Measurements from ENCODE around the gene NUTF2.
A peak's percentile ranks its signal among the peaks of the same experiment; 100 is the strongest.

Gene NUTF2

DNA sequence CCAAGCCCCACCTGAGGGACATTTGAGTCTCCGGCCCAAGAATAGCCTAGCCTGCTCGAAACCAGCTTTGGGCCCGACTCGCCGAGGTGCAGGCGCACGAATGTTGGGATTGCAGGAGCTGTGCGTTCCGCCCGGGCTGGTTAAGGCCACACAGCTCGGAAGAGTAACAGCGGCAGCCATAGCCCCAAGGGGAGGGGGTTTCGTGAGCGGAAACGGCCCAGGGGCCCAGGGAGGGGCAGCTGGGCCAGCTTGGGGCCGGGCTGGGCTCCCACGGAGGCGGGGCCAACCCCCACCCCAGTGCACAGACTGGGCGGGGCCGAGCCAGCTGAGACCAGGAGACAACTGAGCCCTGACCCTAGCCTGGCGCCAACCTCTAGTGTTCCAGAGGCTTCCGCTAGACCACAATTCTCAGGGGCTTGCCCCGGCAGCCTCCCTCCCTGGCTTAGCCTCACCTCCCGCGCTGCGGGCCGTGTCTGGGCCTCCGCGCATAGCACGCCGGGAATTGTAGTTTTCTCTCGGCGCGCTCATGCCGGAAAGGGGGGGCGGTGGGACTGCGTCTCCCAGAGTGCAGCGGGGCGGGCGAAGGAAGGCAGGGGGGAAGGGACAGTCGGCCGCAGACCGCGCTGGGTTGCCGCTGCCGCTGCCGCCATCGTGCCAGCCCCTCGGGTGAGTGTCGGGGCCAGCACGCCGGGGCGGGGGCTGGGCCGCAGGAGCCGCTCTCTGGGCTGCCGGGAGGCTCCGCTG is at the start of gene NUTF2:
Gene NUTF2, plus strand, starts transcription at position 614 of the 744 bp plus-strand sequence. CDS start 18,198 bp downstream, outside the sequence.
- no peaks in the 10 kb centered on the region for H3K9me3 Mint-ChIP-seq

DNA sequence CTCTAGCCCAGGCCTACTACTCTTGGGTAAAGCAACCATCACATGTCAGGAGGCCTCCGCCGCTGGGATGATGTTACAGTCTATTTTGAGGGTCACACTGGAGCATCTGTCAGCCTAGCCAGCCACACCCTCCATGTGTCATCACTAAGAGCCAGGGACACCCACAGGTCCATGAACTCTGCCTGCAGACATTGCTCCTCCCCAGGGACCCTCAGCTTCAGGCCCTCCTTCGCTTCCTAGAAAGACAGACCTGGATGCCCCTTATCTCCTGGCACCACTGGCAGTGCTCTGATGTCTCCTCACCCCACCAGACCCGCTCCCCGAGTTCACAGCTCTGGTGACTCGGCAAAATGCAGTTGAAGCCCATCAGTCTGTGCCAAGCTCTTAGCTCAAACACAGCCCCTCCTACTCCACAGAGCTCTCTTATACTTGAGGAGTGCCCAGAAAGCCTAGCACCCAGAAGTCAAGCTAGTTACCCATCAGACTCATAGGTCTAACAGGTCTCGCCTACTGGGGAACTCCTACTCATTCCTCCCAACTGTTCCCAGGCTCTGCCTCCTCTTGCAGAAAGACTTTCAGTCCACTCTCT is 46.3 kb upstream of the NUTF2 start:
- Mint-ChIP-seq H3K36me3 (ENCODE audit: low read depth) (peaks cover 53% of the 10 kb centered on the region), H3K4me1 (ENCODE audit: low read depth) (peaks cover 51% of the 10 kb centered on the region), H3K9me3 (no peaks in the 10 kb centered on the region), H3K4me3 (no peak overlapping the region), H3K27me3 (ENCODE audit: low read depth) (no peaks in the 10 kb centered on the region), H3K27ac (peak overlapping the region; percentile 49)

More for the DNA sequence above, at the start of gene NUTF2:
- Mint-ChIP-seq H3K4me1 (ENCODE audit: low read depth) (peaks cover 40% of the 10 kb centered on the region), H3K27me3 (ENCODE audit: low read depth) (no peaks in the 10 kb centered on the region), H3K4me3 (peak within 1 kb of the TSS; percentile 94), H3K27ac (peak within 1 kb of the TSS; percentile 95), H3K36me3 (ENCODE audit: low read depth) (peaks cover 6% of the 10 kb centered on the region)

DNA sequence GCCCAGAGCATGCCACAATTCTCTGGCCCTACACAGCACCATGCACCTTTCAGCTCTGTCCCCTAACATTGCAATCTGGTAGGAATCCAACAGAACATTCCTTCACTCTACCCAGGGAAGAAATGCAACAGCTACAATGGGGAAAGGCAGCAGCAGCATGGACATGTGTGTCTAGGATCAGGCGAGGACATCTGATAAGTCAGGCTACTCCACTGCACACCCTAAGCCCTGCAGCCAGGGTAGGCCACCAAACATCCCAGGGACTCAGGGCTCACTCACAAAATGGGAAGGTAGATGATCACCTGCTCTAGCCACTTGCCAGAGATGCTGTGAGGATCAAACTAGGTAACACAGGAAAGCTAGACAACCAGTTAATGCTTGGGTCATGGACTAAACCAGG is 45.5 kb upstream of the NUTF2 start:
- Mint-ChIP-seq H3K9me3 (no peaks in the 10 kb centered on the region), H3K4me3 (peak overlapping the region; percentile 29), H3K27me3 (ENCODE audit: low read depth) (no peaks in the 10 kb centered on the region), H3K36me3 (ENCODE audit: low read depth) (peaks cover 53% of the 10 kb centered on the region), H3K27ac (peak overlapping the region; percentile 79), H3K4me1 (ENCODE audit: low read depth) (peaks cover 53% of the 10 kb centered on the region)

DNA sequence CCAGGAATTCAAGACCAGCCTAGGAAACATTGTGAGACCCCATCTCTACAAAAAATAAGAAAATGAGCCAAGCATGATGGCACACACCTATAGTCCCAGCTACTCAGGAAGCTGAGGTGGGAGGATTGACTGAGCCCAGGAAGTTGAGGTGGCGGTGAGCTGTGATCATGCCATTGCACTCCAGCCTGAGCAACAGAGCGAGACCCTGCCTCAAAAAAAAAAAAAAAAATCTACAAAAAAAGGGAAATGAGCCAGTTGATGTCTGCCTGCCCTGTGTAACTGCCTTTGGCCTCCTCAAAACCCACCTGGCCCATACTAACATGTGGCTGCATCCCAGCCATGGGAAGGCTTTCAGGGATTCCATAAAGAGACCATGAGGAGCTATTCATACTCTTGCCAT is 44.9 kb upstream of the NUTF2 start:
- Mint-ChIP-seq H3K9me3 (no peaks in the 10 kb centered on the region), H3K4me3 (peak overlapping the region; percentile 29), H3K4me1 (ENCODE audit: low read depth) (peaks cover 53% of the 10 kb centered on the region), H3K27ac (peak overlapping the region; percentile 79), H3K36me3 (ENCODE audit: low read depth) (peaks cover 53% of the 10 kb centered on the region), H3K27me3 (ENCODE audit: low read depth) (no peaks in the 10 kb centered on the region)

DNA sequence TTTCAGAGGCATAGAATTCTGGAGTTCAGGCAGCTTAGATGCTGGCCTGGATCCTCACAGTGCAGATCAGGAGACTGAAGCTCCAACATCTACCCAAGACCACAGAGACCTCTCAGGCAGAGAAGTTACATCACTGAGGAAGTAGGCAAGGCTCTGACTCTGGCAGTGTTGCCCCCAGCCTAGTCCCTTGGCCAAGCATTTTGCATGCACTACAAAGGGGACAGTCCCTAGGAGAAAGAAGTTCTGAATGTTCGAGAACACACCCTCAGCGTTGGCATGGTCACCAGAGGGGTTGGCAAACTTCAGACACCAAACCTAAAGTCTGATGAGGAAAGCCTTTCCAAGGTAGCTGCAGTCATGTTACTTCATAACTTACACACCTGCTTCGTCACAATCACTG is 42.8 kb upstream of the NUTF2 start:
- peak overlapping the region; percentile 84 for H3K27ac Mint-ChIP-seq
- no peaks in the 10 kb centered on the region for H3K27me3 Mint-ChIP-seq (ENCODE audit: low read depth)
- peak overlapping the region; percentile 48 for H3K4me3 Mint-ChIP-seq
- no peaks in the 10 kb centered on the region for H3K9me3 Mint-ChIP-seq
- peaks cover 51% of the 10 kb centered on the region for H3K4me1 Mint-ChIP-seq (ENCODE audit: low read depth)
- H3K36me3 Mint-ChIP-seq (ENCODE audit: low read depth), result peaks cover 43% of the 10 kb centered on the region

DNA sequence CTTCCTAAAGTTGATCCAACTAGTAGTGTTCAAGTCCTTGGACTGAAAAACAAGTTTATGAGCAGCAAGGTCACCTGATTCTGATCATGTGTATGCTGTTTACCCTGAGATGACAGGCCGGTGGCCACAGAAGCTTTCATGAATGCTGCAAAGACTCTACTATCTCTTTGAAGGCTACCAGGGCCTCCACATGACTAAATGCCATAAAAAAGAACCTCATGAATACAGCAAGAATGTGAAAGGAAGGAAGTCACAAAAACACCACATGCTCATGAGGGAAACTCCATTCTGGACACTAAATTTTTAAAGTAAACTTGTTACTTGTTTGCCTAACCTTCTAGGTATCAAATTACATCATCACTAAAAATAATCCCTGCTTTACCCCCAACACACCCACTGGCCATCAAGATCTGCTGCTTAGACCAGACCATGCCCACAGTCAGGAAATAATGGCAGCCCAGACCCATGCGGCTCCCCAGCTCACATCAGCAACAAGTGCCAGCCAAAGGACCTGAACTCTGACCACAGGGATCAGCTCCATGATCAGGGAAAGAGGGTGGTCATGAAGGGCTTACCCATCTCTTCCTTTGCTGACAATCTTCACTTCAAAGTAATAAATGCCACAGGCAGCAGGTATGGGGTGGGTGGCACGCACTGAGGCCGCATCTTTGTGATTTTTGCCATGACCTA is 41.7 kb upstream of the NUTF2 start:
- peaks cover 43% of the 10 kb centered on the region for H3K36me3 Mint-ChIP-seq (ENCODE audit: low read depth)
- peak overlapping the region; percentile 84 for H3K27ac Mint-ChIP-seq
- peaks cover 46% of the 10 kb centered on the region for H3K4me1 Mint-ChIP-seq (ENCODE audit: low read depth)
- H3K4me3 Mint-ChIP-seq, result peak overlapping the region; percentile 88
- no peaks in the 10 kb centered on the region for H3K27me3 Mint-ChIP-seq (ENCODE audit: low read depth)
- H3K9me3 Mint-ChIP-seq, result no peaks in the 10 kb centered on the region

DNA sequence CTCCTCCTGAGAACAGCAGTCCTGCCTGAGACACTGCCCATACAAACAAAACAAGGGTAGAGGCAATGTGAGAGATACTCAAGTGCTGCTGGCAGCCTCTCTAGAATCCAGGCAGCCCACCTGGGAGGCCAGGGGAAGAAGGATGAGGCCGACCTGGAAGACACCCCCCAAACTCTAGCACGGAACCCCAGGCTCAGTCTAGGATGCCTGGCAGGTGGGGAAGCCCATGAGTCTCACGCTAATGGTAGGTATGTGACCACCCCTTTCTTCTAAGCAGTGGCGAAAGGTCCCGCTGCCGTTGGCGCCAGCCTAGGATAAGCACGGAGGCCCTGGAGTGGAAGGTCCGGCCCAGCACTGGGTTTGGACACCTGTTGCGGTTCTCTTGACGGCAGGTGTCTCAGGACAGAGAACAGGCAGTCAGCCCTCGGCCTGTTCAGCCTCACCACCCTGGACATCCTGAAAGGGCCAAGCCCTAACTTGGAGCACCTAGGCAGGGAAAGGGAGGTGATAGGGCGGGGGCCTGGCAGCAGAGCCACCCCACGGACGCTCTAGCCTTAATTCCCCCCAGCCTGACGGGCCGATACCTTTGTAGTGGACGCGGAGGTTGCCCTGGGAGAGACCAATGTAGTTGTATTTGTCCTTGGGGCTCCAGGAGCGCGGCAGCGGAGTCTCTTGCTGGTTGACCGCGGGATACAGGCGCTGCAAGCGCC is 40.9 kb upstream of the NUTF2 start:
- Mint-ChIP-seq H3K4me3 (peak overlapping the region; percentile 88), H3K9me3 (no peaks in the 10 kb centered on the region), H3K27ac (peak overlapping the region; percentile 84), H3K4me1 (ENCODE audit: low read depth) (peaks cover 39% of the 10 kb centered on the region), H3K36me3 (ENCODE audit: low read depth) (peaks cover 36% of the 10 kb centered on the region), H3K27me3 (ENCODE audit: low read depth) (no peaks in the 10 kb centered on the region)

DNA sequence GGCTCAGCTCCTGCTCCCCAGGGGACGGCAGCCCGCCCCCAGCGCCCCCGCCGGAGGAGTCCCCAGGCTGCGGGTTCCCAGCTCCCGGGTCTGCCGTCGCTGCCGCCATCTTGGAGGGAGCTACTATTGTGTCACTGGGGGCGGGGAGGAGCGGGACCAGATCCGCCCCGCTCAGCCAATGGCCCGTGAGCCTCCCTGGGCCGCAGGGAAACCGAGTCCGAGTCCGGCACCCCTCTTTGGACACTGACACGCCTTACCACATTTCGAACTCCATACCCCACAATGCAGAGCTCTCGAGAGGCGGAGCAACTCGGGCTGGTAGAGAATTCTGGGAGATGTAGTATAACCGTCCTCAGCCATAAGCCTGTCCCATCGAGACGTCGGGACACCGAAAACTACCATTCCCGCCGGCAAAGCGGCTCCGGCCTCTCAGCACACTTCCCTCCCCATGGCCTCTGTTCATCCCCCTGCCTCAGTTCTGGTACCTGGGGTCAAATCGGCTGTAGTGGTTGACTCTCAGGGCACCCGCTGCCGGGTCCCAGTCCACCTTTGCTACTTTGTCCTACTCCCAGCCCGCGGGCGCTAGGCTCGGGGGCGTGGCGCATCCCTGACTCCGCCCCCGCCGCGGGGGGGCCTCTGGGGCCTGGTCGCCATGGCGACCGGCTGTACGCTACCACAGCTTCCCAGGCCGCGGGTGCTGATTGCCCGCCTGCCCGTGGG is 40.1 kb upstream of the NUTF2 start, which contains the start of the genes RANBP10 and TSNAXIP1:
Gene RANBP10, minus strand, starts transcription at position 133 of the 720 bp plus-strand sequence. Its CDS starts 24 bp downstream, at position 109.
Gene TSNAXIP1, plus strand, starts transcription at position 462 of the 720 bp plus-strand sequence. CDS start 261 bp downstream, outside the sequence.
- Mint-ChIP-seq H3K9me3 (no peaks in the 10 kb centered on the region), H3K36me3 (ENCODE audit: low read depth) (peaks cover 31% of the 10 kb centered on the region), H3K4me3 (peak within 1 kb of the TSS; percentile 88), H3K27me3 (ENCODE audit: low read depth) (peaks cover under 1% of the 10 kb centered on the region), H3K27ac (peak within 1 kb of the TSS; percentile 84), H3K4me1 (ENCODE audit: low read depth) (peaks cover 32% of the 10 kb centered on the region)

DNA sequence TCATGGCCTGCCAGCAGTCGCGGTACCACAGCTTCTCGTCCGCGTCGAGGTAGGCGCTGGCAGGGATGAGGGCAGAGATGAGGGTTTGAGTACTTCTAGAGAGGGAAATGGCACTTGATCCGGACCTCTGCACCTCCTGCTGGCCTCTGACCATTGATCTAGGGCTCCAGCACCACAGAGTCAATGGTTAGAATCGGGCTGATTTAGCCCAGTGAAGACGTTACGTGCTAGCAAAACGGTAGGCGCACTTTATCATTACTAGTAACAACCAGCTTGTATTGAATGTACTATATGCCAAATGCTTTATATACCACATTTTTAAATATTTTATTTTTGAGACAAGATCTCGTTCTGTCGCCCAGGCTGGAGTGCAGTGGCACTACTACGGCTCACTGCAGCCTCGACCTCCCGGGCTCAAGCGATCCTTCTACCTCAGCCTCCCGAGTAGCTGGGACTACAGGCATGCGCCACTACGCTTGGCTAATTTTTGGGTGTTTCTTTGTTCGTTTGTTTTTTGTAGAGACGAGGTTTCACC is 39.5 kb upstream of the NUTF2 start:
- Mint-ChIP-seq H3K9me3 (no peaks in the 10 kb centered on the region), H3K36me3 (ENCODE audit: low read depth) (peaks cover 25% of the 10 kb centered on the region), H3K27ac (peak overlapping the region; percentile 84), H3K4me1 (ENCODE audit: low read depth) (peaks cover 26% of the 10 kb centered on the region), H3K27me3 (ENCODE audit: low read depth) (peaks cover 4% of the 10 kb centered on the region), H3K4me3 (peak overlapping the region; percentile 88)

DNA sequence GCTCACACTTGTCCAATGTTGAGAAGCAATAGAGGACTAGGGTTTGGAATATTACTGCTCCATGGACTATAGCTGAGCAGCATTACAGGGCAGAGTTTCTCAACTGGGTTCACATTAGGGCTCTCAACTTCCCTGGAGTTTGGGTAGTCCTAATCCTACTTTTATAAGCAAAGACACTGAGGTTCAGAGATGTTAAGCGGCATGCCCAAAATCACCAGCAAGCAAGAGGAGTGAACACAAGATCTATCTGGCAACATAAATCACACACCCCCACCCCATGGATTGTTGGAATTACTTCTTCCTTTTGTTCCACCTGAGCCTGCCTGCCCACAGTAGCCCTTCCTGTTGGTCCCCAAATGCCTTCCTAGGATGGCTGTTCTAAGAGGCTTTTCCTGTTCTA is 34.8 kb upstream of the NUTF2 start:
- no peak overlapping the region for H3K27ac Mint-ChIP-seq
- H3K36me3 Mint-ChIP-seq (ENCODE audit: low read depth), result no peaks in the 10 kb centered on the region
- no peak overlapping the region for H3K4me3 Mint-ChIP-seq
- H3K27me3 Mint-ChIP-seq (ENCODE audit: low read depth), result peaks cover 4% of the 10 kb centered on the region
- no peaks in the 10 kb centered on the region for H3K9me3 Mint-ChIP-seq
- peaks cover 5% of the 10 kb centered on the region for H3K4me1 Mint-ChIP-seq (ENCODE audit: low read depth)

DNA sequence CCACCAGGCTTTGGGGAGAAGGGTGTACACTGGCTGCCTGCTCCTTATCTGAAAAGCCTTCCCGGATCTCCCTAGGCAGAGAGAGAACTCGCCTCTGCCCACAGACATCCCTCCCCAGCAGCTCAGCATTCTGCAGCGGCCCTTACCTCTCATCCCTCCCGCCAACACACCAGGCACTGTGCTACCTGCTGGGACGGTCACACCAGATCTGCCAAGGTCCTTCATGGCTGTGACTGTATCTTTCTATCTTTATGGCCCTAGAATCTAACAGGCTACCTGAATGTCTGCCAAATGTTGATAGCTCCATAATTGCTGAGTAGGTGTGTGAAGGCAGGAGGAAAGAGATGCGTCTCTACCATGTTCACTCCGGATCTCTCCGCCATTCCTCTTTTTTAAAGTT is 32.2 kb upstream of the NUTF2 start:
- no peak overlapping the region for H3K4me3 Mint-ChIP-seq
- no peaks in the 10 kb centered on the region for H3K9me3 Mint-ChIP-seq
- H3K4me1 Mint-ChIP-seq (ENCODE audit: low read depth), result peaks cover 5% of the 10 kb centered on the region
- H3K36me3 Mint-ChIP-seq (ENCODE audit: low read depth), result no peaks in the 10 kb centered on the region
- H3K27me3 Mint-ChIP-seq (ENCODE audit: low read depth), result peaks cover 4% of the 10 kb centered on the region
- no peak overlapping the region for H3K27ac Mint-ChIP-seq

DNA sequence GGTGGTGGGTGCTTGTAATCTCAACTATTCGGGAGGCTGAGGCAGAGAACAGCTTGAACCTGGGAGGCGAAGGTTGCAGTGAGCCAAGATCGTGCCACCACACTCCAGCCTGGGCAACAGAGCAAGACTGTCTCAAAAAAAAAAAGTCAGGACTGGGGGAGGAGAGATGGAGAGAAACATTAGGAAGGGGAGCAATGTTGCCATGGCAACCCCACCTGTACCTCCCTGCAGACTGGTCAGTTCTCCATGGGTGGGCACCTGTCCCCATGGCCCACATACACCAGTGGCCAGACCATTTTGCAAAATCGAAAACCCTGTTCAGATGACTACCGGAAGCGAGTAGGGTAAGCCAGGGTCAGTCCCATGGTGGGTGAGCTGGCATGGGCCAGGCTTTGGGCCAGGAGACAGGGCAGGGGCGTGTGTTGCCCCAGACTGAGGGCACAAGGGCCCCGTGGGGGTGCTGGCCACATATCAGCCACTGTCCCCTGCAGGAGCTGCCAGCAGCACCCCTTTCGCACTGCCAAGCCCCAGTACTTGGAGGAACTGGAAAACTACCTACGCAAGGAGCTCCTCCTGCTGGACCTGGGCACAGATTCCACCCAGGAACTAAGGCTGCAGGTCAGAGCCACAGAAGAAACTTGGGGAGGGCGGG is 26.0 kb upstream of the NUTF2 start:
- Mint-ChIP-seq H3K27me3 (ENCODE audit: low read depth) (no peaks in the 10 kb centered on the region), H3K36me3 (ENCODE audit: low read depth) (no peaks in the 10 kb centered on the region), H3K9me3 (no peaks in the 10 kb centered on the region), H3K4me1 (ENCODE audit: low read depth) (peaks cover 5% of the 10 kb centered on the region), H3K27ac (no peak overlapping the region), H3K4me3 (no peak overlapping the region)

DNA sequence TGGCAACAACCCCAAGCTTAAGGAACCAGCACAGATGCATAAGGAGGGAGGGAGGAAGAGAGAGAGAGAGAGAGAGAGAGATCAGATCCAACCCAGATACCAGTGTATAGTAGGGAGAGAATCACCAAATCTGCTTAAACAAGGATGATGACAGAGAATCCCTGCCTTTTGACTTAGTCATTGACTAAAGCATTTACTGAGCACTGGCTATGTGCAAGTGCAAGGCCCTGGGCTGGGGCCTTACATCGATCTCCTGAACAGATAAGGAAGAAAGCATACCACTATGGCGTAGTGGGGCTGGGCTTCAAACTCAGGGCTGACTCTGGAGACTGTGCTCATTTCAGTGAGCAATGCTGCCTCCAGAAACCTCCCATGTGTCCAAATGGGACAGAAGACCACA is 24.2 kb upstream of the NUTF2 start:
- Mint-ChIP-seq H3K4me3 (no peak overlapping the region), H3K27me3 (ENCODE audit: low read depth) (no peaks in the 10 kb centered on the region), H3K36me3 (ENCODE audit: low read depth) (no peaks in the 10 kb centered on the region), H3K4me1 (ENCODE audit: low read depth) (no peaks in the 10 kb centered on the region), H3K9me3 (no peaks in the 10 kb centered on the region), H3K27ac (no peak overlapping the region)

Measured in T-helper 1 cell treated with Interleukin-12 subunit alpha and Interleukin-12 subunit beta and Interleukin-4 antibody, amounts not matched to agents 30 μg/mL and 1 μg/mL, for 36 hours (primary cell).